Peyer's patch (tissue), 4 donors: ENCODE data around the gene SYTL5.

Experiments
- POLR2A ChIP-seq, 2 donors: fragments of 450-650 bp; IDR thresholded peaks; one replicate each; pipeline ENCODE4 v1.5.1; 2017; ENCODE audit warnings: antibody characterized with exemption in 2 of 2, mild to moderate bottlenecking in 2 of 2, moderate library complexity in 2 of 2
- TF ChIP-seq, protein P1 (sequence below), 6 experiments: fragments of 450-650 bp in 4 of 6; fragments of 200-600 bp in 2 of 6; sonication (generic) in 1 of 6; IDR thresholded peaks; one replicate each; pipeline ENCODE4 v1.5.1; 2017 to 2019; ENCODE audit warnings: antibody characterized with exemption in 6 of 6, mild to moderate bottlenecking in 3 of 6, moderate library complexity in 1 of 6

DNA sequence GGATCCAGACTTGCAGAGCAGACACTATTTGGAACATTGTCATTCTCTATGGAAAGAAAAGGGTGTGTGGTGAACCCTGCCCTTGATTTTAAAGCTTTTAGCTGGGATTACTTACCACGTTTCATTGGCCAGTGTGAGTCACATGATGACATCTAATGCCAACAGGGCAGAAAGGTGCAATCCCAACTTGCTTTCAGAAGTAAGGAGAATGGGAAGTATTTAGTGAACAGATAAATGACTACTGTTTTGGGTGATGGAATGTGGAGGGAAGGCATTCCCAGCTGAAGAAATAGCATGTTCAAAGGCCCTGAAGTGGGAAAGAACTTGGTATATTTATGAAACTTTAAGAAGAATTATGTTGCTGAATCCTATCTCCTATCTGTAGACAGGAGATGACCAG is 44.5 kb downstream of the SYTL5 start:
- TF ChIP-seq, protein P1, sequence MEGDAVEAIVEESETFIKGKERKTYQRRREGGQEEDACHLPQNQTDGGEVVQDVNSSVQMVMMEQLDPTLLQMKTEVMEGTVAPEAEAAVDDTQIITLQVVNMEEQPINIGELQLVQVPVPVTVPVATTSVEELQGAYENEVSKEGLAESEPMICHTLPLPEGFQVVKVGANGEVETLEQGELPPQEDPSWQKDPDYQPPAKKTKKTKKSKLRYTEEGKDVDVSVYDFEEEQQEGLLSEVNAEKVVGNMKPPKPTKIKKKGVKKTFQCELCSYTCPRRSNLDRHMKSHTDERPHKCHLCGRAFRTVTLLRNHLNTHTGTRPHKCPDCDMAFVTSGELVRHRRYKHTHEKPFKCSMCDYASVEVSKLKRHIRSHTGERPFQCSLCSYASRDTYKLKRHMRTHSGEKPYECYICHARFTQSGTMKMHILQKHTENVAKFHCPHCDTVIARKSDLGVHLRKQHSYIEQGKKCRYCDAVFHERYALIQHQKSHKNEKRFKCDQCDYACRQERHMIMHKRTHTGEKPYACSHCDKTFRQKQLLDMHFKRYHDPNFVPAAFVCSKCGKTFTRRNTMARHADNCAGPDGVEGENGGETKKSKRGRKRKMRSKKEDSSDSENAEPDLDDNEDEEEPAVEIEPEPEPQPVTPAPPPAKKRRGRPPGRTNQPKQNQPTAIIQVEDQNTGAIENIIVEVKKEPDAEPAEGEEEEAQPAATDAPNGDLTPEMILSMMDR (IDR thresholded peaks at IDR 0.05) = no peak
- TF ChIP-seq POLR2A (IDR thresholded peaks at IDR 0.05) = no peak
